HG02938 (cell line): Measurements from ENCODE around the gene LARP1.
A peak's percentile ranks its signal among the peaks of the same experiment; 100 is the strongest.
"Not testable (repeated sequence)": the region's sequence is repeated elsewhere in the genome, so short reads cannot be mapped to it uniquely, and the experiment has no call there.

Experiments used
- ATAC-seq: cut with Tn5 transposase; IDR thresholded peaks from one replicate; pipeline ENCODE4 v1.9.1; 2021; ENCODE audit warnings: mild to moderate bottlenecking, moderate library complexity; ENCODE audit not compliant: unreplicated experiment

LARP1 gene

DNA sequence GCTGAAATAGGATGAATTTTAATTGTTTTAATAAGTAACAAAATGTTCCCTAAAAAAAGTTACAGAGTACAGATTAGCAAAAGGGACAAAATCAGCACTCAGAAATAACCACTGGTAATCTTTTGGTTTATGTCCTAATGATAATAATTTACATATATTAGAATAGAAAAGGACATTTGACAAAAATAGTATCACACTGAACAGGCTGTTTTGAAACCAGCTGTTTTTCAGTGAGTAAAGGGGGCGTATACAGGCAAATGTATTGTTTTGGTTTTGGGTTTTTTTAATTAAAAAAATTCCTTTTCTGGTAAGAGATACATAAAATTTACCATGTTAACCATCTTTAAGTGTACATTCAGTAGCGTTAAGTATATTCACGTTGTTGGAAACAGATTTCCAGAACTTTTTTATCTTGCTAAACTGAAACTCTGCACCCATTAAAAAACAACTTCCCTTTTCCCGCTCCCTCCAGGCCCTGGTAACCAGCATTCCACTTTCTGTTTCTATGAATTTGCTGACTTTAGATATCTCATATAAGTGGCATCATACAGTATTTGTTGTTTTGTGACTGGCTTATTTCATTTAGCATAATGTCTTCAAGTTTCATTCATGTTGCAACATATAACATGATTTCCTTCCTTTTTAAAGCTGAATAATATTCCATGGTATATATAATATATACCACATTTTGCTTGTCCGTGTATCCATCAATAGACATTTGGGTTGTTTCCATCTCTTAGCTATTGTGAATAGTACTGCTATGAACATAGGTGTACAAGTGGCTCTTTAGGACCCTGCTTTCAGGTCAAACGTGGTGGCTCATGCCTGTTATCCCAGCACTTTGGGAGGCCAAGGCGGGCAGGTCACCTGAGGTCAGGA lies 20.6 kb upstream of the LARP1 start:
- ATAC-seq, result no peak

DNA sequence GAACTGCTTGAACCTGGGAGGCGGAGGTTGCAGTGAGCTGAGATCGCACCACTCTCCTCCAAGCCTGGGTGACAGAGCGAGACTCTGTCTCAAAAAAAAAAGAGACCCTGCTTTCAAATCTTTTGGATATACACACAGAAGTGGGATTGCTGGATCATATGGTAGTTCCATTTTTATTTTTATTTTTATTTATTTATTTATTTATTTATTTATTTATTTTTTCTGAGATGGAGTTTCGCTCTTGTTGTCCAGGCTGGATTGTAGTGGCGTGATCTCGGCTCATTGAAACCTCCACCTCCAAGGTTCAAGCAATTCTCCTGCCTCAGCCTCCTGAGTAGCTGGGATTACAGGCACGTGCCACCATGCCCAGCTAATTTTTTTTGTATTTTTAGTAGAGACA lies 19.8 kb upstream of the LARP1 start:
- not testable (repeated sequence) for ATAC-seq

DNA sequence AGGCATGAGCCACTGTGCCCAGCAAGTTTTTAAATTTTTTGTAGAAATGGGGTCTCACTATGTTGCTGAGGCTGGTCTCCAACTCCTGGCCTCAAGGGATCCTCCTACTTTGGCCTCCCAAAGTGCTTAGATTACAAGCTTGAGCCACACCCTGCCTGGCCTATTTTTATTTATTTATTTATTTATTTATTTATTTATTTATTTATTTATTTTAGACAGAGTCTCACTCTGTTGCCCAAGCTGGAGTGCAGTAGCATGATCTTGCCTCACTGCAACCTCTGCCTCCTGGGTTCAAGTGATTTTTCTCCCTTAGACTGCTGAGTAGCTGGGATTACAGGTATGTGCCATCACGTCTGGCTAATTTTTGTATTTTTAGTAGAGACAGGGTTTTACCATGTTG lies 18.8 kb upstream of the LARP1 start:
- ATAC-seq, result not testable (repeated sequence)

DNA sequence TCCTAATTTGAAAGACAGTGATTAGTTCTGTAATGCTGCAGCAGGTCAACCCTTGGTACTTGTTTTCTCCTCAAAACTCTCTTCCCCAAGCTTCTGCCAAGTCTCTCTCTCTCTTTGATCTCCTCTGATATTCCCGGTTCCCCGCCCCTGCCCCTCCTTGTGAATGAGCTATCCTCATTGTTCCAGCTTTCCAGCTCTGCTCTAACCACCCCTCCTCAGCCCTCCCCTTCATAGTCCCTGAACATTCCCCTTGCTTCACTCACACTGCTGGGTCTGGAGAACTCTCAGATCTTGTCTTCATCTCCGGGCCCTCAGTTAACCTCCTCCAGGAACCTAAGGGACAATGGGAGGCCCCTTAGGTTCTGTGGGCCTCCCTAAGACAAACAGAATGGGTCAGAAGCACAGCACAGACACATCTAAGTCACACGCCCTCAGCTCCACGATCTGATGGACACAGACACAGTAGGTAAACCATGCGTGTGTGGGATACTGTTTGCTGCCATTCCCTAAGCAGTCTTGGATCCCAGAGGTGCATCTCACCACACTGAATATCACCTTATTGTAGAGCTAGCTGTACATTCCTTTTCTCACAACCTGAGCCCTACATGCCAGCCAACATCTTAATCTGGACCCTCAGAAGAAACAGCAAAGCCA lies 17.4 kb upstream of the LARP1 start:
- ATAC-seq, result no peak

DNA sequence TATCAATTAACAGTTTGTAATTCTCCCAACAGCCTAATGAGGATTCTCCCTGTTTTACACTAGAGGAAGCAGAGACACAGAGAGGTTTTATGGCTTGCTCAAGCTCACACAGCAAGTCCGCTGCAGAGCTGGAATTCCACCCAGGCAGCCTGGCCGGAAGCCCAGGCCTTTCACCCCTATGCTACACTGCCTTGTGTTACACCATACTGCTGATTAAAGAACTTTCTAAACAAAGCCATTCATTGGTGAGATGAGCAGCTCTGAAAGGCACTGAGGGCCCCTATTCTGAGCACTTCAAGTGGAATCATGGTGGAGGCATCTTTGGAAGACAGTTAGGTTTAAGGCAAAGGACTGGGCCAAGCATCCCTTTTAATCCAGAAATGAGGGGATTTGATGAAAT lies 14.7 kb upstream of the LARP1 start:
- ATAC-seq, result no peak

DNA sequence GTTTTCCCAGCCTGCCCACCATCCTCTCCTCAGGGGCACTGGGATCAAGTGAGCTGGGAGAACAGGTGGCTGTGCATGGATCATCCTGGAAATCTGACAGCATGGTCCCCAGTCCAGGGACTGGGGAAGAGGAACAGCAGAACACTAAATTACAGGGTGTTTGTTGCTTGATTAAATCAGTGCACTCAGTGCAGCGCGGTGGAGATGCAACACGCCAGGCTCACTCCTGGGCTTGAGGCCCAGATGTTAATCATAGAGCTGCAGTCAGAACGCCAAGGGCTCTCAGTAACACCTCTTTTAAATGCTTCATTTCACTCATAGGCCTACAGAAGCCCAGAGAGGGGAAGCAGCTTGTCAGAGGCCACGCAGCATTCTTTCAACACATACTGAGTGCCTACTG lies 14.2 kb upstream of the LARP1 start:
- ATAC-seq, result no peak

DNA sequence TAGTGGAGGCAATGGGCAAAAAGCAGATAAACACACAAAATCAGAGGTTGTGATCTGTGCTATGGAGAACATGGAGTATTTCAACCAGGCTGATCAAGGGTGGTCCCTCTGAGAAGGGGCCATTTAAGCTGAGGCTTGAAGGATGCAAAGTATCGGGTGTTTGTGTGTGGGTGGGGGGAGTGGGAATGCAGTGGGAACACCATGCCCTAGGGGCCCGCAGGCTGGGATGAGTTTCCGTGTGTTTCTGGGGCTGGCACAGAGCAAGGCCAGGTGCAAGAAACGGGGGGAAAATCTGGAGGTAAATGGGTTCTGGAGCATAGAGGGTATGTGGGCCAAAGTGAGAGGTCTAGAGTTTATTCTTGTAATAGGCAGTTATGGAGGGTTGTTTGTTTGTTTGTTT lies 13.8 kb upstream of the LARP1 start:
- no peak for ATAC-seq

DNA sequence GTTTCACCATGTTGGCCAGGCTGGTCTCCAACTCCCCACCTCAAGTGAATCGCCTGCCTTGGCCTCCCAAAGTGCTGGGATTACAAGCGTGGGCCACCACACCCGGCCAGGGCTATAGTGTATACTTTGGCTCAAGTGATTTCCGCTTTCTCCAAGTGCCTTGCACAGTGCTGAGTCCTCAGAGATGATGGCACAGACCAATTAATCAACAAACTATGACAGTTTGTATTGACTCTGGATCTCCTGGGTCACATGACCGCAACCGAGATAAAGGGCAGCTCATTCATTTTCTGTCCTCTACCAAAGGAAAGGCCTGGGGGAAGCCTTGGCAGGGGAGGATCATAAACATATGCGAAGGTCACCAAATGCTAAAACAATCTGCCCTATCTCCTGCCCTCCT lies 11.4 kb upstream of the LARP1 start:
- no peak for ATAC-seq

DNA sequence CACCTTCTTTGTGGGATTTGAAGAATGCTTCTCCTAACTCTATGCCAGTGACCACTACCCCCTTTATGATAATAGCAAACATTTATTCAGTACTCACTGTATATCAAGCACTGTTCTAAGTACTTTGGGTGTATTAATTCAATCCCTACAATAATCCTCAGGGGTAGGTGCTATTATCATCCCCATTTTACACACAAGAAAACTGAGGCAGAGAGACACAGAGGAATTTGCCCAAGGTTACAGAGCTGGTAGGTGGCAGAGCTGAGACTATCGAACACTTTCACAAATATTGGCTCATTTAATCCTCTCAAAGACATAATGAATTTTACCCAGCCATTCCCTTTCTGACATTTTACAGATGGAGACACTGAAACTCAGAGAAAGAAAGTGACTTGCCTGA lies 9.8 kb upstream of the LARP1 start:
- ATAC-seq, result no peak

DNA sequence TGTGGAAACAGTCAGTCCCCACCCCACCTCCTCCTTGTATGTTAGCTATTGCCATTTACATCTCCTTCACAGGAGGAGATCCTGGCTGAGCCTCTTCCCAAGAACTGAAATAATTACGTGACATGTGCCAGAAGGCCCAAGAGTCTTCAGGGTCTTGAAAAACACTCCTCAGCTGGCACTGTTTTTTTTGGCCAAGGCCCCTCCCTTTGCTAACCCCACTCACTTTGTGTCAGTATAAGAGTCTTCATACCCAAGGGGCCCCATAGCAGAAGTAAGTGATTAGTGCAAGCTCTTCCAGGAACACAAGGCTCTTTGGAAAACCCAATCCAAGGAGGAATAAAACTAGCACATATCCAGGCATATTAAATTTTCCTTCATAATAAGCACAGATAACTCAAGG lies 5.7 kb upstream of the LARP1 start:
- no peak for ATAC-seq

DNA sequence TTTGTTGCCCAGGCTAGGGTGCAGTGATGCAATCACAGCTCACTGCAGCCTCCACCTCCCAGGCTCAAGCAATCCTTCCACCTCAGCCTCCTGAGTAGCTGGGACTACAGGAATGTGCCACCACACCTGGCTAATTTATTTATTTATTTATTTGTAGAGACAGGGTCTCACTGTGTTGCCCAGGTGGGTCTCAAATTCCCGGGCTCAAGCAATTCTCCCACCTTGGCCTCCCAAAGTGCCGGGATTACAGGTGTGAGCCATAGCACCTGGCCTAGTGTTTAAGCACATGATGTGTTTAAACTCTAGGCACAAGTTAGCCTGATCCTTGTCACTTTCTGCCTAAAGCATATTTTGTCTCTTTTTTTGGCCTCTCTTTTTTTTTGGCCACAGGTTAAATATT lies 4.5 kb upstream of the LARP1 start:
- not testable (repeated sequence) for ATAC-seq

DNA sequence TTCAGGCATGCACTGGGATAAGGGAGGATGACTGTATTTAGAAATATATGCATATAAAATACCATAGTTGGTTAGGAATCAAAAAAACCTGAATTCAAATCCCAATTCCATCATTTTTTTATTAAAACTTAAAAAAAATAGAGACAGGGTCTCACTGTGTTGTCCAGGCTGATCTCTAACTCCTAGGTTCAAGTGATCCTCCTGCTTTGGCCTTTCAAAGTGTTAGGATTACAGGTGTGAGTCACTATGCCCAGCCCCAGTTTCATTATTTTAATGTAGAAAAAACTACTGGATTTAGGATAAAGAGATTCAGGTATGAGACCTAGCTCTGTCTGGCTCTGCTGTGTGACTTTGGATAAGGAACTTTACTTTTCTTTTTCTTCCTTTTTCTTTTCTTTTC lies 3.3 kb upstream of the LARP1 start:
- no peak for ATAC-seq

DNA sequence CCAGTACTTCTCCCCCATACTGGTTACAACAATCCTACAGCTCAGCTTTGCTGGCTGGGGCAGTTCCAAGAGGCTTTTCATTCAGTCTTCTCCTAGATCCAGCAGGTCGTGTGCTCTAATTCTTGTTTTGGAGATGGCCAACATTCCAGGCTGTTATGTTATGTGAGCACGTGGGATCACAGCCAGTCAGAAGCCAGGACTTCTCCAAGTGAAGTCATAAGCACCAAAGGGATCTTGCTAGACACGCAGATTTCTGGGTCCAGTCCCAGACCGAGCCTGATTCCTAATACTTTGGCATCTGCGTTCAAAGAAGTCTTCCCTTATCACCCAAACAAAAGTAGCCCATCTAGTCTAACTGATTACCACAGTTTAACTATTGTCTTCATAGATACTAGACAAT lies 1.4 kb upstream of the LARP1 start:
- ATAC-seq, result no peak

DNA sequence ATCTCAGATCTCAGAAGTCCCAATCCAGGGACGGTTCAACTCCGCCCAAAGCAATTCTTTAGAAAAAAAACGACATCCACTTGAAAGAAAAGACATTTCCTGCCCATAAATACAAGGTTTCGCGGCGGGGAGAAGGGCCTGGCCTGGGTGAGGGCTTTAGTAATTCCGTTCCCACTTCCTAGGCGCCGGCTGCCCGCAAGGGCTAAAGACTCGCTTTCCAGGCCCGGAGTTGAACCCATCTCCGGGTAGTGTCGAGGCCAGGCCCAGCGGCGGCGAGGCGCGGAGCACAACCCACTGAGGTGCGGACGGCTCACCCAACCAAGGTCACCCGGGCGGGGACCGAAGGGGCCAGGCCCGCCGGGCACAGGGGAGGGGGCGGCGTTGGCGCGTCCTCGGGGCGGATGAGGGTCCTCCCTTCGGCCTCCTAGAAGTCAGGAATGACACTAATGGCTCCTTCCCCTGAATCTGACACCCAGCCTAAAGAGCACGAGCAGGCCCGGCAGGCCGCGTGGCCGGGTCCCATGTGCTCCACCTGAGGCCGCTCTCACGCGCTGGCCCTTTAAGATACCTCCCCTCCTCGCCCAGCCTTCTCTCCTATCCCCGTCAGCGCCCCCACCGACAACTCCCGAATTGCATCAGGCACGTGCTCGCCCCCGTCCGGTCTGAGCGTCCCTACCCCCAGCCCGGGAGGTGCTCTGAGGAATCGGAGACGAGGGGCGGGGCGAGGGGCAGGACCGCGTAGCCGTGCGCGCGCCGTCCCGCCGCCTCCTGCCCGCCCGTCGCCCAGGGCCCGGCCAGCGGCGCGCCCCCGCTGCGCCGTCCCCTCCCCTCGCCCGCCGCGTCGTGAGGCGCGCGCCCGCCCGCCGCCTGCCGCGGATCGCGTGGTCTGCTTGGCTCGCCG lies 467 bp upstream of the LARP1 start:
- peak; percentile 91 for ATAC-seq

DNA sequence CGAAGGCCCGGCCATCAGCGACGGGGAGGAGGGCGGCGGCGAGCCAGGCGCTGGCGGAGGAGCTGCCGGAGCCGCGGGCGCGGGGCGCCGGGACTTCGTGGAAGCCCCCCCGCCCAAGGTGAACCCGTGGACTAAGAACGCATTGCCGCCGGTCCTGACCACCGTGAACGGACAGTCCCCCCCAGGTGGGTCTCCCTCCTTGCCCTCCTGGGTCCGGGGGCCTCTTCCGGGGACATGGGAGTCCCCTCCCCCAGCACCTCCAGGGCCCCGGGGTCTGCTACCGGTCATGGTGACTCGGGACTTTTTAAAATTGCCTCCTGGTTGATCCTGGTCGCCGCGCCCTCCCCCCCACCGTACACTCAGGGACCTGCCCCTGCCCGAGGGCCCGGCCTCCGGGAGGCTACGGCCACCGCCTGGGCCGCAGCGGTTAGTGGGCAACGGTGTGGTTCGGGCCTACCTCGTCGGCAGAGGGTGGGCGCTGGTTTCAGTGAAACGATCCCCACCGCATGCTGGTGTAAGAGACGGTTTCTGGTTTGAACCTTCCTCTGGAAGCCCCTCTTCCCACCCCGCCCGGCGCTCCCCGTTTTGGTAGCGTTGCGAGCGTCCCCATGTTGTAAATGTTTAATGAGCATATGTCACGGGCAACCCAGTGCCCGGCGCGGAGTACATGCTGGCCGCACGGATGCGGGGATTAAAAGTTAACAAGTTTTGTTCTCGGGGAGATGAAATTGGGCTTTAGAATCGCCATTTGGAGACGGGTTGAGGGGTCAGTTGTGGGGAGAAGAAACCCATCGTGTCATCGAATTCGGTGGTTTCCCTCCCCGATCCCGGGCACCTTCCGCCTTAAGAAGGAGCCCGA lies 1.1 kb downstream of the LARP1 start:
- ATAC-seq, result no peak

DNA sequence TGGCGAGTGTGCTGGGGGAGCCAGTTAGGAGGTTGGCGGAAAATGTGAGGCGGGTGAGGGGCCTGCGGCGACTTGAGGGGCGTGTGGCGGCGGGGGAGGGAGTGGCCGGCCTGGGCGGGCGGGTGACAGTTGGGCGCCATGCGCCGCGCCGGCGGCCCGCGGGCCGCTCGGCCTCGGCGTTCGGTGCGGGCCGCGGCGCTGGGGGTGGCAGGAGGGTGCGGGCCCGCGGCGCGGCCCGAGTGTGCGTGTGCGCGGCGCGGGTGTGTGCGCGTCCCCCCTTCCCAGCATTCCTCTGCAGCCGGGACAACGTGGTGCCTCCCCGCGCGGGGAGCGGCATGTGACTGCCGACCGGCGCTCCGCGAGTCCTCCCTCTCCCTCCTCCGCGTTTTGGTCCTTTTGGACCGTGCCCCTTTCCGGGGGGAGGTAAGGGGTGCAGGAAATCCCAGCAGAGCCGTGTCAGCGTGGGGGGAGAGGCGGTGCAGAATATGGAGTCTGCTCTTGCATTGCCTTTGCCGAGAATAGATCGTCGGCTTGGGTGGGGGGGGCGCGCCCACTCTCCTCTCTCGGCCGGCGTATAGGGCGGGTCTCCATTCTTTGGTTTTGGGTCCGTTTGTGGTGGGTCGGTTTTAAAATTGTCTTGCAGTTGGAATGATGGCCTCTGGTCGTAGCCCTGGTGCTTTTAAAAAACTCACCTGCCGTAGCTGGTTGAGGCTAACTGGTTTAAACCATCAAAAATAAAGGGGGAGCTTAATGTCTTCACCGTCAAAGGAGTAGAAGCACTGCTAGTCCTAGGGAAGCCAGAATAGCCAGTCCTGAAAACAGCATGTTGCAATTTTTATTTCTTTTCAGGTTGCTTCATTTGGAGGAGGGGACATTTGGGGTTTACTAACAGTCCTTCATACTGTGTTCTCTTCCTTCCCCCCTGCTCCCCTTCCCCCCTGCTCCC lies 2.0 kb downstream of the LARP1 start:
- no peak for ATAC-seq

DNA sequence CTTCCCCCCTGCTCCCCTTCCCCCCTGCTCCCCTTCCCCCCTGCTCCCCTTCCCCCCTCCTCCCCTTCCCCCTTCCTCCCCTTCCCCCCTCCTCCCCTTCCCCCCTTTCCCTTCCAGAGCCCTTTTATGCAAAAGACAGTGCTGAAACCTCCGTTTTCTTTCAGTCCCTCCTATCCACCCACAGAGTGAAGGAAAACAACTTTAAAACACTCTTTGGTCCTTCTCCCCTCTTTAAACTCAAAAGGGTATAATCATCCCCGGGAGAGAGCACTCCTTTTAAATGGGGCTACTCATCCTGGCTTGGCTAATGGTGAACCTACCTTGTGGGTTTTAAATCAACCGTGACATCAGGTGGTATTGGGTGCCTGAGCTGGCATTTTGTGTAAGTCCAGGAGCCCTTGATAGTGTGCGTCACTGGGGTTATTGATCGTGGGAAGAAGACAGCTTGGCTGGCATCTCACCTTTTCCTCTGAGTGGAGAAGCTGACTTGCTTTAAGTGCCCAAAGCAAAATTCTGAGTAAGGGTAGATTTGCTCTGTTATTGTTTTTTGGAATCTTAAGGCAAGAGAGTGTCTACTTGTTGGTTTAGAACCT lies 2.7 kb downstream of the LARP1 start:
- ATAC-seq, result no peak

DNA sequence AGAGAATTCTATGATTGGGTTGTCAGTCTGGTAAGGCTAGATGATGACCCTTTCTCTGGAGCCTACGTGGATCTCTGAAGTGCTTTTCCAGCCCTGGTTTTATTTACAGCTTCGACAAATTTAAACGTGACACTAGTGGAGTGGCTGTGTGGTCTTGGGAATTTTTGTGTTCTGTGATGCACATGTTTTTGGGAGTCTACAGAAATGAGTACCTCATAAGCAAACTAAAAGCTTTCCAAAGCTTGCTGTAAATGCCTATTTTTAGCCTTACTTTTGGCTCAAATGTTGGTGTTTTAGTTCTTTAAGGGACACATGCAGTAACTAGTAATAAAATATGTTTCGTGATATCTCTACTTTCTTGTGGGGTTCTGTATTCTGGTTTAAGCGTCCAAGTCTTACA lies 3.3 kb downstream of the LARP1 start:
- ATAC-seq, result no peak

DNA sequence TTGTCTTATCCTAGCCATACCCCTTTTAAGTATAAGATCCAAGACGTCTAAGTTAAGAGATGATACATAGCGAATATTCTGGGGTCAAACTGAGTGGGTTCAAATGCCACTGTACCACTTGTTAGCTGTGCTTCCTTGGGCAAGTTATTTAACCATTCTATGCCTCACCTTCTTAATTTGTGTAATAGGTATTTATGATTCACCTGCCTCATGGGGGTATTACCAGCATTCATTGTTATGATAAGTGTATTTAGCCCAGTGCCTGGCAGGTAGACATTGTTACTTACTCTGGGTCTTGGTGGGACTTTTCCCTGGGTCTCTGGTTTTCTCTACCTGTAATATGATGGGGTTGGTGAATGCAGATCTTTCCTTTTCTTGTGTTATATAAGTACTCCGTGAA lies 3.8 kb downstream of the LARP1 start:
- no peak for ATAC-seq
